Measurements from ENCODE around the gene SUMO3.

SUMO3 gene

DNA sequence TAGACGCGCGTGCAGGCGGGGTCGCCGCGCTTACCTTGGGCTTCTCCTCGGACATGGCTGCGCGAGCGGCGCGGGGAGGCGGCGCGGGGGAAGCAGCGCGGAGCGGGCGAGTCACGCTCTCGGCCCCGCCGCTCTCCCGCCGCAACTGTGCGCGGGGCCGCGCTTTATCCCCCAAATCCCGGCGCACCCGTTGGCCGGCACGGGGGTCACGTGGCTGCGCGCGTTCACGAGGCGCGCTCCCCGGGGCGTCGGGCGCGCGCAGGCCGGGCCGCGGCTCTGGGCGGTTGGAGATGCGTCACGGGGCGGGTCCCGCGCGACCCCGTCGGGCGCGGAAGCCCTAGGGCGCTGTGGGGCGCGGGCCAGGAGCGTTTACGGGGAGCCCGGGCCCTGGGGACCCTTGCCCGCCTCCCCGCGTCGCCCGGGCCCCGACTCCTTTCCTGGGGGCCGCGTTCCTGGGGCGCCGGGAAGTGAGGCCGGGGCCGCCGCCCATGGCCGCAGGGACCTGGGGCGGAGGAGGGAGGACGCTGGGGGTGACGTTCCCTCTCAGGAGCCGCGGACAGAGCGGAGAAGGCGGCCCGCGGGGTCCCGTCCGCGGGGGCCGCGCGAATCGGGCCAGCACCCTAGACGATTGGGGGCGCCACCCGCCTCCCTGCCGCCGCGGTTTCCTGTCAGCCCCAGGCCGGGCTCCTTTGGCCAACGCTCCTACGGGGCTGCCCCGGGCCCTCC lies at the start of gene SUMO3:
Gene SUMO3, minus strand, starts transcription at position 149 of the 726 bp plus-strand sequence. Its CDS starts 94 bp downstream, at position 55.
- DNase-seq (ENCODE audit: low spot score): peak; percentile 72

DNA sequence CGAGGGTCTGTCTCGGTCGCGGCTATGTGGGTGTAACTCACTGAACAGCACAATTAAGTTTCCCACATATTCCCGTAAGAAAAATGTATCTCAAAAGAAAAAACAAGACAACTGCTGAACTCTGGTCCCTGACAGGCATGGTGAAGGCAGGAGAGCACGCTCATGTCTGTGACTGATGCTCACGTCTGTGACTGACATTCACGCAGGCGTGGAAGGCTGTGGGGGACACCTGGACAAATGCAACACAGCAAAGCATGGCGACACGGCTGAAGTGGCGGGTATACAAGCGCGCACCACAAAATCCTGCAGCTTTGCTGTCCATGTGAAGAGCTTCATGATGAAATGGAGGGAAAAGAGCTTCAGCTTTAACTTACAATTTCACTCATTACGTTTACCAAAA lies 49.6 kb upstream of the SUMO3 start:
- DNase-seq (ENCODE audit: low spot score): no peak

DNA sequence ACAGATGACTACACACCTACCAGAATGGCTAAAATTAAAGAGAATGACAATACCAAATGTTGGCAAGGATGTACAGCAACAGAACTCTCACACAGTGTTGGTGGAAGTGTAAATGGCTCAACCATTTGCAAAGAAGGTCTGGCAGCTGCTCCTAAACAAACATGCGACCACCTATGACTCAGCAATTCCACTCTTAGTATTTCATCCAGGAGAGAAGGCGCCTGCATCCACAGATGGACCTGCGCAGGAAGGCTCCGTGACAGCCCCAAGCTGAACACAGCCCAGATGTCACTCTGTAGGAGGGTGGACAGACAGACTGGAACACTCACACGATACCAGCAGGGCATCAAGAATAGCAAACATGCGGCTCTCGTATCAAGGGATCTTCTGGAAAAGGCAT lies 48.9 kb upstream of the SUMO3 start:
- no peak for DNase-seq (ENCODE audit: low spot score)

- no peak for DNase-seq (ENCODE audit: low spot score)
Observed at GRCh38 chr21:44865561-44866280, 47.9 kb upstream of the SUMO3 start.

DNA sequence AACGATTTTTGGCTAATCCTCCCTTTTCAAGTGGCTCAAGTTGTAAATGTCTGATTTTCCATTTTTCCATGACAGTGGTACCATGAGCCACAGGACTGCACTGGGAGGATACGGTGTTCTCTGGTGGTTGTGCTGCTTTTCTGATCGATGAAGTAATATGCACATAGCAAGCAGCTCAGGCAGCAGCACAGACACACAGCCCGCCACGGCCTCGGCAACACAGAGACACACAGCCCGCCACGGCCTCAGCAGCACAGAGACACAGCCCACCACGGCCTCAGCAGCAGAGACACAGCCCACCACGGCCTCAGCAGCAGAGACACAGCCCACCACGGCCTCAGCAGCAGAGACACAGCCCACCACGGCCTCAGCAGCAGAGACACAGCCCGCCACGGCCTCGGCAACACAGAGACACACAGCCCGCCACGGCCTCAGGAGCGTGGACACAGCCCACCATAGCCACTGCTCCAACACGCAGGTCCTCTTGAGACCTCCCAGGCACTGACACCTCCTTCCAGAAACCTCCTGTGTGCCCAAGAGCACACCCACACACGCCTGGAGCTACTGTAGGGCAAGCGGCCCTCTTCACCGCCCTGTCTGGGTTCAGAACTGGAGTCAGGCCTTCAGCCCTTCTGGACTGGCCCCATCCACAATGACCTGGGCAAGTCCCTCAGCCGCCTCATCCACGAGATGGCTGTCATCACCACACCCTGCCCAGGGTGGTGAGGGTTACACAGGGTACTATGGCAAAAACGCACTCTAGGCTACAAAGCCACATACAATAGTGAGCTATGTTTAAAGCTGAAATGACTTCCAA lies 45.2 kb upstream of the SUMO3 start:
- DNase-seq (ENCODE audit: low spot score): no peak

DNA sequence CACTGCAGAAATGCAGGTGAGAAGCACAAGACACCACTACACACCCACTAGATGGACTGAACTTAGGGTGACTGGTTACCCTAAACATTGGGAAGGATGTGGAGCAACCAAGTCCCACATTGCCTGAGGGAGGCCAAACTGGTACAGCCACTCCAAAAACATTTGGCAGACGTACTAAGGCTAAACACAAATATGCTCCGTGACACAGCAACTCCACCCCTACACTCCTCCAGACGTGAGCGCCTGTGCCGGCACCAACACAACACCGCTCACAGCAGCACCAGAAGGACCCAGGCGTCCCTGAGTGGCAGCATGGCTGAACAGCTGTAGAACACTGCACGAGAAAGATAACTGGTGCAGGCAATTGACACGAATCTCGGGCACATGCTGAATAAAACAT lies 40.9 kb upstream of the SUMO3 start:
- DNase-seq (ENCODE audit: low spot score): no peak

GRCh38 chr21:44858291-44858690 lies 40.4 kb upstream of the SUMO3 start:
- no peak for DNase-seq (ENCODE audit: low spot score)

DNA sequence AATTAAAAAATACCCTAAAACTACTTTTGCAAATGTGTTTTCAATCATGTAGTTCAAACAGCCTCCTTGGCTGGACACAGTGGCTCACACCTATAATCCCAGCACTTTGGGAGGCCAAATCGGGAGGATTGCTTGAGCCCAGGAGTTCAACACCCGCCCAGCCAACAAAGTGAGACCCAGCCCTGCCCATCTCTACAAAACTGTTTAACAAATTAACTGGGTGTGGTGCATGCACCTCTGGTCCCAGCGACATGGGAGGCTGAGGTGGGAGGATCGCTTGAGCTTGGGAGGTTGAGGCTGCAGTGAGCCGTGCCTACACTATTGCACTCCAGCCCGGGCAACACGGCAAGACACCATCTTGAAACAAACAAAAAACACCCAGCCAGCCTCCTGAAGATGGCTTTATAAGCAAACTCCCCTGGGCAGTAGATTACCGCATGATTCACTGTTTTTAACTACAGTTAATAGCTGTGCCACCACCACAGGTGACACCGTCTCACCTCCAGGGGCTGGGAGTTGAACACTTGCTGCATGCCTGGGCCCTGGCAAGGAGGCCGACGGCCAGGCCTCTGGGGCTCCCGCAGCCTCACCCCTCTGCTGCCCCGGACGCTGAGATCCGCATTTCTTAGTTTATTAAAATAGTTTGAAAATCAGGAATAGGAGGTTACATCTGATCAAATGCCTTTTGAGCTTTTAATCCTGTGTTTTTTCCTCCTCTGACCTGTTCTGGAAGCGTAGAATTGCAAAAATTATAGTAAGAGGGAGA lies 39.4 kb upstream of the SUMO3 start:
- no peak for DNase-seq (ENCODE audit: low spot score)

GRCh38 chr21:44856131-44856530 lies 38.3 kb upstream of the SUMO3 start:
- DNase-seq (ENCODE audit: low spot score): no peak

- DNase-seq (ENCODE audit: low spot score): no peak
Observed at GRCh38 chr21:44855572-44855971, 37.7 kb upstream of the SUMO3 start.

GRCh38 chr21:44854664-44855446 lies 37.0 kb upstream of the SUMO3 start:
- no peak for DNase-seq (ENCODE audit: low spot score)

DNA sequence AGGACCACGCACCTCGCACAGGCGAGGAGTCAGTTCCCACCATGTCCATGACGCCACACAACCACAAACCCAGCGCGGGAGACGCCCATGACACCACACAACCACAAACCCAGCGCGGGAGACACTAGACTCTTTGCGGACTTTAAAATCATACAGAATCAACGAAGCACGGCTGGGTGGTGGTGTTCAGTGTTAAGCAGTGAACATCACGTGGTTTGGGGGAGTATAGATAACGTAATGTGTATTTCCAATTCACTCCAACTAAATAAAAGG lies 36.5 kb upstream of the SUMO3 start:
- no peak for DNase-seq (ENCODE audit: low spot score)

GRCh38 chr21:44853601-44854390 lies 35.9 kb upstream of the SUMO3 start:
- no peak for DNase-seq (ENCODE audit: low spot score)

DNA sequence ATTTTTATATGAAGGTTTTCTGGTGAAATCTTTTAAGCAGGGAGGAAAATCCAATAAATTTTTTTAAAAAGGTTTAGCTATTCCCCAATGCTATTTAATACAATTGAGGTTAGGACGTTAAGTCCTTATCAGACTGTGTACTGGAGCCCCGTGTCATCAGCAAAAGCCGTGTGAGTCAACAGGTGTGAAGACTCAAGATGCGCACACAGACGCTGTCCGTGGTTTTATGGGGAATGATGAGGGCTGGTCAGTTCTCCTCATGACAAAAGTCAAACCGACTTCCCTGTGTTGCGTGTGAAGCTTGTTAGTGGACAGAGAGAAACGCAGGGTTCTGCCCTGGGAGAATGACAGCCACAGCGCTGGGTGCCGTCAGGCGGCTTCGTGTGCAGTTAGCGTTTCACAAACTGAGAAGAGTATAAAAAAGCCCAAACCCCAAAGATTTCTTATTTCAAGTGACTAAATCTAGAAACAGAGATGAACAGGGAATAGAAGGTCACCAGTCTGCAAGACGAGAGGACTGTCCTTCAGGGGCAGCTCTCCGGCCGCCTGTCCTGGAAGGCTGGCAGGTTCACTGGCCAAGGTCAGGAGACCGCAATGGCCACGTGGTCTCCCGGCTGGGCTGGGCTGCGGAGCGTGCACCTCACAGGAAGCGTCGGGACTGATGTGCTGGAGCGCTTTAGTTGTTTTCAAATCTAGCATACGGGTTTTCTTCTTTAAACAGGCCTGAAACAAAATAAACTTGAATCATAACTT lies 33.2 kb upstream of the SUMO3 start:
- DNase-seq (ENCODE audit: low spot score): no peak

DNA sequence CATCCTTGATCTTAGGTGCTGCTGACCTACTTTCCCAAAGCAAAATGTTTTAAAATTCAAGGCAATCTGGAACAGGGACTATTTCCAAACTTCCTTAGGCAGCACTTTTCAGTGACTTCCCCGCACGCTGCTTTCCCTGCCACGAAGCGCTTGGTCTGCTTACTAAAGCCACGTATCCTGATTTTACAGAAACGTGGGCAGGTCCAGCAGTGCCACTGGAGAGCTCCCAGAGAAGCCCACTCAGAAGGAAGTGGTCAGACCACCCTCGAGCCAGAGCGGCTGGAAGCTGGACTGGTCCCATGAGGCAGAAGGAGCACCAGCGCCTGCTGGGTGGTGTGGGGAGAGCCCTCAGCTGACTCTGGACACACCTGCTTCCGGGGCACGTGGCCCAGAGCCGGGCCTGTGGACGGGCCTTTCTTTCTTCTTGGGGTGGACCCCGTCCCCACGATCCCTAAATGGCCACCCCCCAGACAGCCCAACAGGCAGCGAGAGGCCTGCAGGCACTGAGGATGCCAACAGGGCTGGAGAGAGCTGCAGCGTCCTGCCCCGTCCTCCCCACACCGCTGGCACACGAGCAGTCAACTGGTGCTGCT lies 32.4 kb upstream of the SUMO3 start:
- no peak for DNase-seq (ENCODE audit: low spot score)

DNA sequence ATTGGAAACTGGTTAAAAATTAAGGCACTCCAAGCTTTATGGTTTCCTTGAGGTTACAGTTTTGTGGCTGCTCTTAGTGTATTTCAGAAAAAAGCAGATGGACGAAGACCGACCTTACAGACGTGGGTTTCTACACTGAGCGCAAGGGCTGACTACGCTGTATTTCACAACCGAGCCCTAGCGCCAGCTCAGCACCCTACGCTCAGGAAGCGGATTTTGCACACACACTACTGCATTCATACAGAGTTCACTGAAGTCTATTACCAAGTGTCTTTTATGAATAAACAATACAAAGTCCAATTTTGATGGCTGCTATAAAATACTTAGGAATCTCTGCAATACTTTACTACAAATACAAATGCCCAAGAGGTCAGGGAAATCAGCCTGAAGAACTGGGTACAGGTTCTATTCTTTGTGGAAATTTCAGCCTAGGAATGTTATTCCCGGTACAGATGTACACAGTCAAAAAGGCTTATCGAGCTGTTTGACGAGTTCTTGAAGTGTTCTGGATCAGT lies 31.8 kb upstream of the SUMO3 start:
- DNase-seq (ENCODE audit: low spot score): no peak

DNA sequence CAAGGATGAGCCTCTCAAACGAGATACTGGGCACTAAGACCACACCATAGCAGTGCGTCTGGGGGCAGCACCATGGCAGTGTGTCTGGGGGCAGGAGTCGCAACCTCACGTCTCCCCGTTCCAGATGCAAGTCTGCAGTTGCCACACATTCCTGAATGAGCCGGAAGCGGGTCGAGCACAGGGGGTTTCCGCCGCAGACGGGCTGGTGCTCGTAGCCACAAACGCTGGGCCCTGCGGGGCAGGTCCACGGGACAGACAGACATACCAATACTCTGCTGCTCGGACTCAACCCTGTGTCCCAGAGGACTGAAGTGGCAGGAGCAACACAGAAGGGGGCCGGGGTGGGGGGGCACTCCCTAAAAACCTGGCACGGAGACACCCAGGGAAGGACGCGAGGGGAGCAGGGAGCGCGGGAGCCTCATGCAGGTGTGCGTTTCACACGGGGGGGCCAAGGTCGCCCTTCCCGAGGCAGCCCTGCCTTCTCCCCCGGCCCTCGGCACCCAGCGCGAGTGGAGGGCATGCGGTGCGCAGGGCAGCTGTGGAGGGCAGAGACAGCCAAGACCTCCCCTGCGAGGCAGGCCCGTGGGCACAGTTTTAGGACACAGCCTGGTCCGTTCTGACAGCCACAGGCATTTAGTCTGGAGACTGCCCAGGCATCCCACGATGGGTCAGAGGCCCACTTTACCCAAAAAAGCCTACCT lies 31.1 kb upstream of the SUMO3 start:
- DNase-seq (ENCODE audit: low spot score): no peak

DNA sequence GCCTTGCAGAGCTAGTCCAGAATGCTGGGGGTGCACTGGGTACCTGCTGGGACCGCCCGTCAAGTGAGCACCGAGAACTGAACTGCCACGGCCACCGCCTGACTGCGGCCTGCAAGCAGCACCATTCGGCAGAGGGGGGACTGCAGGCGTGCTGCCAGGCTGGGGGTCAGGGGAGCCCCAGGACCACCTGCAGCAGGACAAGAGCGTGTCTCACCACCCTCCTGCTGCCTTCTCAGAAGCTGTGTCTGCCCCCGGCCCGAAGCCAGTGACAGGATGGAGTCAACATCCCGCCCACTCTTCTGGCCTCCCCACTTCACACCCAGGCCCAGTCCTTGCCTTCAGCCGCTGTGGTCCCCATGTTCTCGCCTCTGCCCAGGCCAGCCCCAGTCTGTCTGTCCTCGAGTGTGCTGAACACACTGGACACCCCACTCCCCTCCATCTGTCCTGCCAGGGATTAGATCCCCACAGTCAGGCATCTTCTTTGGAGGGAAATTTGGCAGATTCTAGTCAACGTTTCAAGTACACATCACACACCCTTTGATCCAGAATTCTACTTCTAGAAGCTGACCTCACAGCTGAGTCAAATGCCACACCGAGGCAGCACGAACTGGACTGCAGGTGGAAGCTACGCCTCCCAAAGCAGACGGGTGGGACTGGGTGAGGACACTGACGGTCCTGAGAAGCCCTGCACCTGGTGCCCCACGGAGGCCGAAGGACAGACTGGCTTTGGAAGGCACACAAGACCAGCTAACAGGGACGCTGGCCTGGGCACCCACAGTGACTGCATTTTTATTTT lies 29.6 kb upstream of the SUMO3 start:
- DNase-seq (ENCODE audit: low spot score): no peak
